GM21786 (cell line): ENCODE data around the gene PVRIG.
"Not testable (repeated sequence)": the region's sequence is repeated elsewhere in the genome, so short reads cannot be mapped to it uniquely, and the experiment has no call there.

ENCODE experiments used
- ATAC-seq: cut with Tn5 transposase; IDR thresholded peaks from one replicate; pipeline ENCODE4 v1.9.1; 2021; ENCODE audit not compliant: unreplicated experiment

The PVRIG gene

DNA sequence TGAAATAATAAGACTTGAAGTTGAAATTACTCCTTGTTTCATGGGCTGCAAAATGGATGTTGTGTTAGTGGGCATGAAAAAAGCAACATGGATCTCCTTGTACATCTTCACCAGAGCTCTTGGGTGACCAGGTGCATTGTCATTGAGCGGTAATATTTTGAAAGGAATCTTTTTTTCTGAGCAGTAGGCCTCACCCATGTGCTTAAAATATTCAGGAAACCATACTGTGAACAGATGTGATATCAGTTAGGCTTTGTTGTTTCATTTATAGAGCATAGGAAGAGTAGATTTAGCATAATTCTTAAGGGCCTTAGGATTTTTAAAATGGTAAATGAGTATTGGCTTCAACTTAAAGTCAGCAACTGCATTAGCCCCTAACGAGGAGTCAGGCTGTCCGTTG, 26.8 kb upstream of the PVRIG start:
- no peak for ATAC-seq

DNA sequence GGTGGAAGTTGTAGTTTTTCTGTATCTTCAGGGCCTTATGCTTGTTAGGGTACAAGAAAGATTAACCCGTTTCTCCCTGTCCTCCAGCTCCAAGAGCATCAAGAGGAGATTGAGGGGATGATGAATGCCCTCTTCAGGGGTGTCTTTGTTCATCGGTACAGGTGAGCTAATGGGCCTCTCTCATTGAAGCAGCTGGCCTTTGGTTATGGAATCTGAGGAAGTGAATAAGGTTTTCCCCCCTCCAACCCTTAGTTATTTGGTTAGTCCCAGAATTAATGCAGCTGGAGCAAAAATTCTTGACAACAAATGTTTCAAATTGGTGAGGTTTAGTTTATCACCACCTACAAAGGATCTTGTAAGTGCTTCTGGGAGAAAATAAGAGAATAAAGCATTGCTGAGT, 24.5 kb upstream of the PVRIG start:
- no peak for ATAC-seq

DNA sequence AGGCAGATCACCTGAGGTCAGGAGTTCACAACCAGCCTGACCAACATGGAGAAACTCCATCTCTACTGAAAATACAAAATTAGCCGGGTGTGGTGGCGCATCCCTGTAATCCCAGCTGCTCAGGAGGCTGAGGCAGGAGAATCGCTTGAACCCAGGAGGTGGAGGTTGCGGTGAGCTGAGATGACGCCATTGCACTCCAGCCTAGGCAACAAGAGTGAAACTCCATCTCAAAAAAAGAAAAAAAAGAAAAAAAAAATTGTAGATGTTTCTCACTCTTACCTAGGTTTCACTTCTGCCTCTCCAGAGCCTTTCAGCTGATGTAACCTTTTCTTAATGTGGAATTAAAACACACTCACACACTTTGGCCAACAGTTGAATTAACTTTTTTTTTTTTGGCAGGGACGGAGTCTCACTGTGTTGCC, 23.8 kb upstream of the PVRIG start:
- not testable (repeated sequence) for ATAC-seq

DNA sequence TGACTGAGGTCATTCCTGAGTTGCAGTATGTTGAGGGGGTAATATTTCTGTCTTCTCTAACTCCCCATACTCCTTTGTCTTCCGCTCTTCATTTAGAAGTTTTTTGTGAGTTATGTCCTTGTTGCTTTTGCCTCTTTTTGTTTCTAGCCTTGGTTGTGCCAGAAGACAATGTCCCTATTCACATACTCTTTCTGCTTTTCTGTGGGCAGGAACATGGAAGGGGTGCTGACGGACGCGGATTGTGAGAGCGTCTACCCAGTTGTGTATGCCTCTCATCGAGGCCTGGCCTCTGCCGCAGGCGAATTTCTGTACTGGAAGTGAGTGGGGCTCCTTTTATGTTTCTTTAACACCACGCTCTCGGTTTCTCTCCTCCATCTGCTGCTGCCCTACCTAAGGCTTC, 21.5 kb upstream of the PVRIG start:
- no peak for ATAC-seq

DNA sequence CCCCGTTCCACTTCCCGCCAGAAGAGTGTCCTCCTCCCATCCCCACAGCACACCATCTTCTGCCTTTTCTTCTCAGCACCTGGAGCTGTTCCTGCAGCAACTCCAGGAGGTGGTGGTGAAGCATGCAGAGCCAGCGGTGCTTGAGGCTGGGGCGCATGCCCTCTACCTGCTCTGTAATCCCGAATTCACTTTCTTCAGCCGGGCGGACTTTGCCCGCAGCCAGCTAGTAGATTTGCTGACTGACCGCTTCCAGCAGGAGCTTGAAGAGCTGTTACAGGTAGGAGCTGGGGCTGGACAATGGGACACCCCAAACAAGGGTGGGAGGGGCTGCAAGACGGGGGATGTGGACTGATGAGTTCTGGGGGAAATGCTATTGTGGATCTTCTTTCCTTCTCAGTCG, 19.1 kb upstream of the PVRIG start:
- ATAC-seq: no peak

DNA sequence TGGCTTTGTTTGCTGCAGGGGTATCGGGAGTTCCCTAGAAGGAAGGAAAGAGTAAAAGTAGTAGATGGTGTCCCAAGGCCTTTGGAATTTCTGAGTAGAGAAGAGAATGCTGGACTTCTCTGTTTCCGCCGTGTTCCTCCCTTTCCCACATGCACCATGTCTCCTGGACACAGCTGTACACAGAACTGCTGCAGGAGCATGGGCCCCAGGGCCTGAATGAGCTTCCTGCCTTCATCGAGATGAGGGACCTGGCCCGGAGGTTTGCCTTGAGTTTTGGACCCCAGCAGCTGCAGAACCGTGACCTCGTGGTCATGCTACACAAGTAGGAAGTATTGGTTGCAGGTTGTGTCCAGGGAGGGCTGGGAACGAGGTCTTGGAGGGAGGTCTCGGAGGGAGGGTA, 15.3 kb upstream of the PVRIG start:
- ATAC-seq: no peak

DNA sequence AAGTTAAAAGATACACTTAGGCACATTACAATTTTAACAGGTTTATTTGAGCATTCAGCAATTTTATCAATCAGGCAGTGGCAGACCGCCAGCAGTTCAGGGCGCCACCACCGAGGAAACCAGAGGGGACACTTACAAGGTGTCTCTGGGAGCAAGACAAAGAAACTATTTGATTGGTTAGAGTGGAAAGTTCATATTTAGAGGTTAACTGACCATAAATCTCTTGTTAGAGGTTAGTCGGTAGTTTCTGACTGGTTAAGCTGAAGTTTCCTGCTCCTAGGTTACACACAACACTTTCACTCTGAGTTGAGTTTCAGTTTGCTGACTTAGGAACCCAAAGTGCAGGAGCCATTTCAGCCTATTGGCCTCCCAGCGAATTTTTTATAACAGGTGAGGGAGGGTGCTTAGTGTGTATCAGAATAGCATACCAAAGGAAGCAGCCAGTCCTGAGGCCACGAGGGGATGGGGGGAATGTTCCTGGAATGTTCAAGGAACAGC, 10.8 kb upstream of the PVRIG start:
- ATAC-seq: peak; percentile 70

DNA sequence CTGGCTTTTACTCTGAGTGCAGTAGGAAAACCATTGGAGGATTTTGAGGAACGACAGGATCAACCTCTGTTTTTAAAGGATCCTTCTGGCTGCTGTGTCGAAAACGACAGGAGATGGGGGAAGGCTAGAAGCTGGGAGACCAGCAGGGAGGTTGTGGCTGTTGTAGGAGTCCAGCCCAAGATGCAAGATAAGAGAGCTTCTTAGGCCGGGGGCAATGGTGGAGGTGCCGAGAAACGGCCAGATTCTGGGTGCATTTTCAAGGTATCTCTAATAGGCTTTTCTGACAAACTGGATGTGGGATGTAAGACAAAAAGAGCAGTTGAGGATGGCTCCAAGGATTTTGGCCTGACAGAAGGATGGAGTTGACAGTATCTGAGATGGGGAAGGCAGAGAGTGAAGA, 10.3 kb upstream of the PVRIG start:
- no peak for ATAC-seq

DNA sequence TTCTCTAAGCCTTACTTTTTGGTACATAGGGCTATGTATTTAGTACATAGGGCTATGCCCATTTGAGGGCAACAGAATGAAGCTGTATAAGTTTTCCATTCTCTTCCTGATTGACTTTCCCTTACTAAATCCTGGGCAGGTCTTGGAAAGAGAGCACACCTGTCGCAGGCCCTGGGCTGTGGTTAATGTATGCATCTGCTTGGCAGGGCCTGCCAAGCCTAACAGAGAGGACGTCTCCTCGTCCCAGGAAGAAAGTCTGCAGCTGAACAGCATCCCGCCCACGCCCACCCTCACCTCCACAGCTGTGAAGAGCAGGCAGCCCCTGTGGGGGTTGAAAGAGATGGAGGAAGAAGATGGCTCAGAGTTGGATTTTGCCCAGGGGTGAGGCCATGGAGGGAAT, 8.9 kb upstream of the PVRIG start:
- no peak for ATAC-seq

DNA sequence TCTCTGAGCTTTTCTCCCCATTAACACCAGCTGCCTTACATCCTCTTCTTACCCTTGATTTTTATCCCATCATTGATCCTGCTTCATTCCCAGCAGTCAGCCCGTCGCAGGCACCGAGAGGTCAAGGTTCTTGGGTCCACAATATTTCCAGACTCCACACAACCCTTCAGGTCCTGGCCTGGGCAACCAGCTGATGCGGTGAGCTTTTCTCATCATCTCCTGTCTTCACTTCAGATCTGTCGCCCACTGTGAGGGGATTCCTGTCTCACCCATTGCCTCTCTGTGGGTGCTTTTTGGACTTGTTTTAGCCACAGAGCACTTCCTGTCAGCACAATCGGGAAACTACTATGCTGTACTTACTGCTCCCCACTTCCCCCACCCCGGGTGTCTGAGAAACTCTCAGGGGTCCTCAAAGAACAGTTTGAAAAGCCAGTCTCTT, 8.4 kb upstream of the PVRIG start:
- no peak for ATAC-seq

DNA sequence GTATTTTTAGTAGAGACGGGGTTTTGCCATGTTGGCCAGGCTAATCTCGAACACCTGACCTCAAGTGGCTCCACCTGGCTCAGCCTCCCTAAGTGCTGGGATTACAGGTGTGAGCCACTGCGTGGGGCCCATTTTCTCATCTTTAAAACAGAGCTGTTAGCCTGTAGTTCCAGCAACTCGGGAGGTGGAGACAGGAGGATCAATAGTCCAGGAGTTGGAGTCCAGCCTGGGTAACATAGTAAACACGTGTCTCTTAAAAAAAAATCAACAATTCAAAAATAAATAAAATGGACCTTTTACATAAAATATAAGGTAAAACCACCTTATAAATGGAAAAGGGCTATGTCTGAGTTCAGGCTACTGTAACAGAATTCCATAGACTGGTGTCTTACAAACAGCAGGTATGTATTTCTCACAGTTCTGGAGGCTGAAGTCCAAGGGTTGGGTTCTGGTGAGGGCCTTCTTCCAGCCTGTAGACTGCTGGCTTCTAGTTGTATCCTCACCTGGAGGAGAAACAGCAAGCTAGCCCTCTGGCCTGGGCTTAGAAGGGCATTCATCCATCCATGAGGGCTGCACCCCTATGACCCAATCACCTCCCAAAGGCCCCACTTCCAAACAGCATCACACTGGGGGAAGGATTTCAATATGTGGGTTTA, 7.0 kb upstream of the PVRIG start:
- ATAC-seq: no peak

DNA sequence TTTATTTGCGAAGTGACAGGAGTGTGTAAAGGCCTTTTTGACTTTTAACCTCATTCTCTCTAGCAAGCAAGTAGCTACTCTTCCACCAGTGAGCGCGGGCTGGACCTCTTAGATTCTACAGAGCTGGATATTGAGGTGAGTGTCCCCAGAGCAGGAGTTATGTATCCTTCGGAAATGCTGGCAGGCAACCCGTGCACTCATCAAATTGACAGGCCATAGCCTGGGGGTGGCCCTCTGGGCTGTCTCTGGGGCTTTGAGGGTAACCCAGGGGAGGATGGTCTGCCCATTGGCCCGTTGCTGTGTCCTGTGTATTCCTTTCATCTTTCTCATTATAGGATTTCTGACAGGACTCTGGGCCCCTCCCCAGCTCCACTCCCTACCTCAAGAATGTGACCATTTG, 6.1 kb upstream of the PVRIG start:
- no peak for ATAC-seq

DNA sequence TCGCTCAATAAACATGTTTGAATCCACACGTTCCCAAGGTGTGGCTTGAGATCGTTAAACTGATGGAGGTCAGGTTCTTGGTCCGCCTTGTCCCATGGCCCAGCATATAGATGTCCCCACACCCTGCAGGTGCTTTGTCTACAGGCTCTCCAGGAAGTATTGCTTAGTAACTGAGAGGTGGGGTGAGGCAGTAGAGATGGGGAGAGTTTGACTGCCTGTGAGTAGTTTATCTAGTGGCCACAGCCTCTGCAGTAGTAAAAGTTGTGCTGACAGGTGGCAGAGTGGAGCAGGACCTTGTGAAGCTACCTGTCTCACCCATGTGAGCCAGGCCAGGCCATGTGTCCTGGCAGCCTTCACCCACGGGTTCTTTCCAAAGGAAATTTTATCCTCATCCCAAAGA, 5.4 kb upstream of the PVRIG start:
- ATAC-seq: not testable (repeated sequence)

DNA sequence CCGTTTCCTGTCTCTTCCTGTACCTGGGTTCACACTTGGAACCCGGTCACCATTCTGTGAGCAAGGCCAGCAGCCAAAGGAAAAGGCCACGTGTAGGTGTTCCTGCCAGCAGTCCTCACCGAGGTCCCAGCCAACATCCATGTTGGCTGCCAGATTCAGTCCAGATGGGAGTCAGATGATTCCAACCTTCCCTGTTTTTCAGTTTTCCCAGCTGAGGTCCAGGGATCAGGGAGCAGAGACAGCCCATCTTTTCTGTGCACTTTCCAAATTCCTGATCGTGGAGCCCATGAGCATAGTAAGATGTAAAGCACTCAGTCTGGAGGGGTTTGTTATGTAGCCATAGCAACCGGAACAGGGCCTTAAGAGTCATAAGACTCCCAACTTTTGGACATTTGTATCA, 3.9 kb upstream of the PVRIG start:
- ATAC-seq: no peak

DNA sequence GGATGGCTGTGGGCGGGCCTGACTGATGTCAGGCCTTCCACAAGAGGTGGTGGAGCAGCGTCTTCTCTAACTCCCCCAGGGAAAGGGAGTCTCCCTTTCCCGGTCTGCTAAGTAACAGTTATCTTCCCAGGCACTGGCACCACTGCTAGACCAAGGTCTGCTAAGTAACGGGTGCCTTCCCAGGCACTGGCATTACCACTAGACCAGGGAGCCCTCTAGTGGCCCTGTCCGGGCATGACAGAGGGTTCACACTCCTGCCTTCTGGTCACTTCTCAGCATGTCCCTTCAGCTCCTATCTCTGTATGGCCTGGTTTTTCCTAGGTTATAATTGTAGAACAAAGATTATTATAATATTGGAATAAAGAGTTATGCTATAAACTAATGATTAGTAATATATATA, 1.8 kb upstream of the PVRIG start:
- peak; percentile 11 for ATAC-seq

DNA sequence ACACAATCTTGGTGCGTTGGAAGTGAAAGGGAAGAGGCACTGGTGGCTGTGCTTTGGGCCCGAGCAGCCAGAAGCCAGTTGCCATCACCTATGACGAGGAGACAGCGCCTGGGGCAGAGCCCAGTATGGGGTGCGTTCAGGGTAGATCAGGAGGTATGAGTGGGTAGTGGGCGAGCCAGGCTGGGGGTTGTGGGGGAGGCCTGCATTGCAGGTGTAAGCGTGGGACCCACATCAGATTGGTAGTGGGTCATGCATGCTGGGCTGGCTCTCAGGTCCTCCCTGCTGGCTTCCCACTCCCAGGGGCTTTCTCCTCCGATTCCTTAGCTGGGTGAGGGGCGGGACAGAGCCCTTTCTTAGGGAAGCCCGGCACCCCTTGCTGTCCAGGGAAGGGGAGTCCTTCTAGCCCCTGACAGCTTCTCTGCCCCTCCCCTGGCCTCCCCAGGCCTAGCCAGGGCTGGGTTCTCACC, 445 bp upstream of the PVRIG start:
- ATAC-seq: no peak

DNA sequence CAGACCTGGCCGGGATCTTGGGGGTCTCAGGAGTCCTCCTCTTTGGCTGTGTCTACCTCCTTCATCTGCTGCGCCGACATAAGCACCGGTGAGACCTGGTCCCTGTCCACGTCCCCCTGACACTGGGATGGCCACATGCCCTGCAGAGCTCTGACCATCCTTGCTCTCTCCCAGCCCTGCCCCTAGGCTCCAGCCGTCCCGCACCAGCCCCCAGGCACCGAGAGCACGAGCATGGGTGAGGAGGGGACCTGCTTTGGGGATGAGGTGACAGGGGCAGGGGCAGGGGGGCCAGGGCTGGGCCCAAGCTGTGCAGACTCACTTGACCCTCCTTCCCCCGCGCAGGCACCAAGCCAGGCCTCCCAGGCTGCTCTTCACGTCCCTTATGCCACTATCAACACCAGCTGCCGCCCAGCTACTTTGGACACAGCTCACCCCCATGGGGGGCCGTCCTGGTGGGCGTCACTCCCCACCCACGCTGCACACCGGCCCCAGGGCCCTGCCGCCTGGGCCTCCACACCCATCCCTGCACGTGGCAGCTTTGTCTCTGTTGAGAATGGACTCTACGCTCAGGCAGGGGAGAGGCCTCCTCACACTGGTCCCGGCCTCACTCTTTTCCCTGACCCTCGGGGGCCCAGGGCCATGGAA, 959 bp downstream of the PVRIG start:
- ATAC-seq: no peak

DNA sequence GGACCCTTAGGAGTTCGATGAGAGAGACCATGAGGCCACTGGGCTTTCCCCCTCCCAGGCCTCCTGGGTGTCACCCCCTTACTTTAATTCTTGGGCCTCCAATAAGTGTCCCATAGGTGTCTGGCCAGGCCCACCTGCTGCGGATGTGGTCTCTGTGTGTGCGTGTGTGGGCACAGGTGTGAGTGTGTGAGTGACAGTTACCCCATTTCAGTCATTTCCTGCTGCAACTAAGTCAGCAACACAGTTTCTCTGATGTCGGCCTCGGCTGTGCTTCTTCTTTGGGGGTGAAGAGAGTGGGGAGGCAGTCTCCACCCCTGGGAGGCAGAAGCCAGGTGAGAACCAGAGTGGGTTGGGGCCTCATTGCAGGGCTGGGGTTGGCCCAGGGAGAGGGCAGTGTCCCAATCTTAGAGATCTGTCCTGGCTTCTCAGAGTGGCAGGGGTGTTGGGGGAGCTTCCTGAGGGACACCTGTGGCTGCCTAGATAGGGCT, 1.5 kb downstream of the PVRIG start:
- peak; percentile 46 for ATAC-seq

DNA sequence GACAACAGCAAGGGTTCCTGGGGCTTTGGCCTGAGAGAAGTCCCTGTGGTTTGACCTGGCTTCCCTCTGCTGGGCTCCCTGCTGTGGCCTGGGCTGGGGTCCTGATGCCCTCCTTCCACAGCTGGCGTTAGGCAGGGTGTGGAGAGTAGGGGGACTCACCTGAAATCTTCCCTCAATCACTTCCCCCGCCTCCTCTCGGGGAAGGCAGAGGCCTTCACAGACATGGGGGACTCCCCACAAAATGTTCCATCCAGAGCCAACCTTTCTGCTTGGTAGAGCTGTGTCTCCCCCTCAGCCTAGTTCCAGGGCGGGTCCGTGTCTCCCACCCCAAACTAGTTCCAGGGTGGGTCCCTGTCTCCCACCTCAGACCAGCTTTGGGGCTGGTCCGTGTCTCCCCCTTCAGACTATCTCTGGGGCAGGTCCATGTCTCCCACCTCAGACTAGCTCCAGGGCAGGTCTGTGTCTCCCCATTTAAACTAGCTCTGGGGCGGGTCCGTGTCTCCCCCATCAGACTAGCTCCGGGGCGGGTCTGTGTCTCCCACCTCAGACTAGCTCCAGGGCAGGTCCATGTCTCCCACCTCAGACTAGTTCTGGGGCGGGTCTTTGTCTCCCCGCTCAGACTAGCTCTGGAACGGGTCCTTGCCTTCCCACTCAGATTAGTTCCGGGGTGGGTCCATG, 2.2 kb downstream of the PVRIG start:
- ATAC-seq: no peak

DNA sequence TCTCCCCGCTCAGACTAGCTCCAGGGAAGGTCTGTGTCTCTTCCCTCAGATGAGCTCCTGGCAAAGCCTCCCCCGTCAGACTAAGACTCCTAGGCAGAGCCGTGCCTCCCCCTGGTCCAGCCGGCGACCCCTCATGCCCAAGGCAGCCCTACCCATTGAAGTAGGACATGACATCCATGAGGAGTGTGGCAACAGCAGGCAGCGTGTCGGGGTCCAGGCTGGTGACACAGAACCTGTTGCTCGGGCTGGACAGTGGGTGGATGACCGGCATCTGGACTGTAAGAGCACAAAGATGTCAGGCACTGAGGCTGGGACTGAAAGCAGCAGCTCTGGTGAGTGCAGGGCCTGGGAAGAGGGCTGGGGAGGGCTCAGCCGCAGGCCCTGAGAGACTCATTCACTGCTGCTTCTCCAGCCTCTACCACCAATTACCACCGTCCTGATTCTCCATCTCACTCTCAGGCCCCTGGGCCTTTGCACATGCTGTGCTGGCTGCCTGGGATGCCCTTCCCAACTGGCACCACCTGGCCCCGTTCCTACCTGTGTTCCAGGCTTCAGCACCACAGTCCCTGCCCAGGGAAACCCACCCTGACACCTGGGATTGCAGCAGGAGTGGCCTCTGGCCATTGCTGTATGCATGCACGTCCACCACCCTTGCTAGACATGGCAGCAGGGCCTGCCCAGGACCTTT, 2.8 kb downstream of the PVRIG start:
- ATAC-seq: no peak

DNA sequence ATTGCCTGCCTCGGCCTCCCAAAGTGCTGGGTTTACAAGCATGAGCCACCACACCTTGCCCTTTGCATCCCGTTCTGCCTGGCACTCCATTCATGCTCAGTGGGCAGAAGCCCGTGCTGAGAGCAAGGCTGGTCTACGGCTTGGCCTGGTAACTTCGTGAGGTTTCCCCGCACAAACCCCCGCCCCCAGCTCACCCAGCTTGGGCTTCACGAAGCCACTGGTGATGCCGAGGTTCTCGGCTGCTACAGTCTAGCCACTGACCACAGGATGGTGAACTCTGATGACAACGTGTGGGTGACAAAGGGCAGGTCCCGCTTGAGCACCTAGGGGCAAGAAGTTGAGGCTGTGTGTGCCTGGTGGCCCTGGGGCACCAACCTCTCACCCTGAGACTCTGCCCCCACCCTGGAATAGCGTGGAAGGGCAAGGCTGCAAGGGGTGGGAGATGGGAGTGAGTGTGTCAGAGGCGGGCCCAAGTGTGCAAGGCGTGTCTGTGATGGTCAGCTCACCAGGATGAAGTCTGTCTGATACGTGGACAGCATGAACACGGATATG, 3.7 kb downstream of the PVRIG start:
- not testable (repeated sequence) for ATAC-seq
